RWPE2 (cell line): ENCODE measurements around the gene BIRC5.

Experiments
- ATAC-seq: fragments of 200-7000 bp; cut with Tn5 transposase; 3 replicates; pipeline ENCODE4 v1.9.1; 2021; ENCODE audit warnings: low read depth
- DNase-seq: peaks from one replicate; pipeline ENCODE4 v3.0.0-alpha.2; 2020; ENCODE audit warnings: low spot score
- H3K27ac ChIP-seq: fragments of 450-650 bp; 2 replicates; pipeline ENCODE4 v1.5.1; 2017; ENCODE audit warnings: mild to moderate bottlenecking; ENCODE audit not compliant: poor library complexity, severe bottlenecking
- H3K27me3 ChIP-seq: fragments of 250-450 bp; sonication (Bioruptor Pico); 2 replicates; pipeline ENCODE4 v1.5.1; 2021; ENCODE audit warnings: mild to moderate bottlenecking, moderate library complexity; ENCODE audit not compliant: insufficient read depth, poor library complexity, severe bottlenecking
- H3K36me3 ChIP-seq: fragments of 250-450 bp; sonication (Bioruptor Pico); 2 replicates; pipeline ENCODE4 v1.5.1; 2020; ENCODE audit warnings: low read depth, mild to moderate bottlenecking, moderate library complexity
- H3K4me1 ChIP-seq: fragments of 250-450 bp; sonication (Bioruptor Pico); 2 replicates; pipeline ENCODE4 v1.5.1; 2021; ENCODE audit warnings: mild to moderate bottlenecking, moderate library complexity; ENCODE audit not compliant: insufficient read depth, poor library complexity, severe bottlenecking
- H3K4me3 ChIP-seq: fragments of 250-450 bp; sonication (Bioruptor Pico); 2 replicates; pipeline ENCODE4 v1.5.1; 2021; ENCODE audit warnings: mild to moderate bottlenecking, moderate library complexity; ENCODE audit not compliant: severe bottlenecking
- H3K9me3 ChIP-seq: fragments of 250-450 bp; sonication (Bioruptor Pico); 2 replicates; pipeline ENCODE4 v1.5.1; 2021; ENCODE audit warnings: mild to moderate bottlenecking, moderate library complexity; ENCODE audit not compliant: severe bottlenecking
- TF ChIP-seq, protein P1 (sequence below): fragments of 450-650 bp; IDR thresholded peaks from one replicate; pipeline ENCODE4 v1.5.1; 2017; ENCODE audit warnings: mild to moderate bottlenecking, moderate library complexity; ENCODE audit not compliant: poor library complexity, severe bottlenecking

BIRC5 gene

DNA sequence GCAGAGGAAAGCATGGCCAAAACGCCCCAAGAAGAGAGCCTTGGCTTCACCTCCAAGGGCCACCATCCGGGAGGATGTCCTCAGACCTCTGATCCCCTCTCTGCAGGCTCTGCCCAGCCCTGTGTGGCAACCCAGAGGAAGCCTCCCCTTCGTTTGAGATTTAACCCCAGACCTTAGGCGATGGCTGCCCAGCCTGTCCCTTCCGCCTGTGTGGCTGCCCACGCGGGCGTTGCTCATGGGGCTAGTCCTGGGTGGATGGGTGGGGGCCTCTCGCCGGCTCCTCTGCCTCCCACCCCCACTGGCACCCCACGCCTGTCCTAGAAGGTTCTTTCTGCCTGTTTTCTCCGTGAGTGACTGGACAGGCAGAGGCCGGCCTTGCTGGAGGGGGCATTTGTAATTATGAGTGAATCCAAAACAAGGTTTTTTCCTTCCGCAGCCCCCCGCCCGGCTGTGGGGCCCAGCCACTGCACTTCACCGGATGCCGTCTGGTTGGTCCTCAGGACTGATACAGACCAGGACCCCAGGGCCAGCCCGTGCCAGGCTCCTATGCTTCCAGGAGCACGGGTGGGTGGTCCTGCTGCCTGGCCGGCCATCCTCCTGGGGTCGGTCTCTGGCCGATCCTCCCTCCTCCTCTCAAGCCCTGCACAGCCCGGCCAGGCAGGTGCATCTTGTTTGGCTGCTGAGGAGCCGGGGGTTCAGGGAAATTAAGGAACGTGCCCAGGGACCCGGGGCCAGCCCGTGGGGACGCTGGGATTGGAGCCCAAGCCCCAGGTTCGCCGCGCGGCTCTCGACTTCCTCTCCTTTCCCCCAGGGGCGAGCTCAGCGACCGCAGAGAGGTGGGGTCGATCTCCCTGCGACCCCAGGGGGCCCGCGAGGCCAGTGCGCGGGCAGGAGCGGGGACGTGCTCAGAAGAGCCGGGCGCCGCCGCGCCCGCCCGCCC, 17.2 kb downstream of the BIRC5 start, which contains the start of gene TMEM235:
TMEM235 (plus strand) TSS at position 636 of the 940 bp plus-strand sequence. CDS start 393 bp downstream, outside the sequence.
- ATAC-seq = no peak
- peaks cover 28% of the 10 kb centered on the region for H3K27me3 ChIP-seq
- H3K9me3 ChIP-seq = no peaks in the 10 kb centered on the region
- TF ChIP-seq, protein P1, sequence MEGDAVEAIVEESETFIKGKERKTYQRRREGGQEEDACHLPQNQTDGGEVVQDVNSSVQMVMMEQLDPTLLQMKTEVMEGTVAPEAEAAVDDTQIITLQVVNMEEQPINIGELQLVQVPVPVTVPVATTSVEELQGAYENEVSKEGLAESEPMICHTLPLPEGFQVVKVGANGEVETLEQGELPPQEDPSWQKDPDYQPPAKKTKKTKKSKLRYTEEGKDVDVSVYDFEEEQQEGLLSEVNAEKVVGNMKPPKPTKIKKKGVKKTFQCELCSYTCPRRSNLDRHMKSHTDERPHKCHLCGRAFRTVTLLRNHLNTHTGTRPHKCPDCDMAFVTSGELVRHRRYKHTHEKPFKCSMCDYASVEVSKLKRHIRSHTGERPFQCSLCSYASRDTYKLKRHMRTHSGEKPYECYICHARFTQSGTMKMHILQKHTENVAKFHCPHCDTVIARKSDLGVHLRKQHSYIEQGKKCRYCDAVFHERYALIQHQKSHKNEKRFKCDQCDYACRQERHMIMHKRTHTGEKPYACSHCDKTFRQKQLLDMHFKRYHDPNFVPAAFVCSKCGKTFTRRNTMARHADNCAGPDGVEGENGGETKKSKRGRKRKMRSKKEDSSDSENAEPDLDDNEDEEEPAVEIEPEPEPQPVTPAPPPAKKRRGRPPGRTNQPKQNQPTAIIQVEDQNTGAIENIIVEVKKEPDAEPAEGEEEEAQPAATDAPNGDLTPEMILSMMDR = no peak
- no peak for DNase-seq
- H3K36me3 ChIP-seq = no peaks in the 10 kb centered on the region
- H3K4me1 ChIP-seq = peaks cover 5% of the 10 kb centered on the region
- H3K4me3 ChIP-seq = no peak within 1 kb of the TSS
- H3K27ac ChIP-seq = no peak within 1 kb of the TSS

DNA sequence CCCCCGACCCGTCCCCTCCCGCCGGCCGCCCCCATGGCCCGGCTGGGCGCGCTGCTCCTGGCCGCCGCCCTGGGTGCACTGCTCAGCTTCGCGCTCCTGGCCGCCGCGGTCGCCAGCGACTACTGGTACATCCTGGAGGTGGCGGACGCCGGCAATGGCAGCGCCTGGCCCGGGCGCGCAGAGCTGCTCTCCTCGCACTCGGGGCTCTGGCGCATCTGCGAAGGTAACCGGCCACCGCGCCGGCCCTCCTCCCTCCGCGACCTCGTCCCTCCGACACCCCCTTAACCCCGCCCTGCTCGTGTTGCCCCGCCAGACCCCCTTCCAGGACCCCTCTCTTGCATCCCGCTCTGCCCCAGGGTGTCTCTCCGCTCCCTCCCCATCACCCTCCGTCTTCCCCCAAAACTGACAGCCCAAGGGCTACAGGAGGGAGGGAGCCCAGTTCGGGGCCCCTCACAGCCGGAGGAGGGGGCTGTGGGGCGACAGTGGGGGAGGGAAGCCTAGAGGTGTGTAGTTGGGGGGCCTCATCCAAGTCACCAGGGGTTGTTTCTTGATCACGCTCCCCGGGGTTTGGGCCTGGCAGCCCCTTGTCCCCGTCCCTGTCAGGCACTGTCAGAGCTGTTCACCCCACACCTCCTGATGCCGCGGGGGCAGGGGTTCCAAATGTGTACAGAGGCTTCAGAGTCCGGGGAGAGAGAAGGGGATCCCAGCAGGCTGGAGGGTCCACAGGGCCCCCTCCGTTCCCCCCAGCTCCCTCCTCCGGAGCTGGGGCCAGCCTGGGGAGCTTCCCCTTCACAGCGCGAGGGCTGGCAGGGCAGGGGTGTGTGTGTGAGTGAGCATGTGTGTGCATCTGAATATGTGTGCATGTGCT, 18.2 kb downstream of the BIRC5 start:
- ATAC-seq (peak; percentile 47; the same call in 1 of the 3 replicates), DNase-seq (peak; percentile 63)
- H3K27me3 ChIP-seq = peaks cover 28% of the 10 kb centered on the region
- TF ChIP-seq, protein P1 = no peak
- no peaks in the 10 kb centered on the region for H3K36me3 ChIP-seq
- no peak overlapping the region for H3K27ac ChIP-seq
- H3K9me3 ChIP-seq = no peaks in the 10 kb centered on the region
- H3K4me1 ChIP-seq = no peaks in the 10 kb centered on the region
- no peak overlapping the region for H3K4me3 ChIP-seq

DNA sequence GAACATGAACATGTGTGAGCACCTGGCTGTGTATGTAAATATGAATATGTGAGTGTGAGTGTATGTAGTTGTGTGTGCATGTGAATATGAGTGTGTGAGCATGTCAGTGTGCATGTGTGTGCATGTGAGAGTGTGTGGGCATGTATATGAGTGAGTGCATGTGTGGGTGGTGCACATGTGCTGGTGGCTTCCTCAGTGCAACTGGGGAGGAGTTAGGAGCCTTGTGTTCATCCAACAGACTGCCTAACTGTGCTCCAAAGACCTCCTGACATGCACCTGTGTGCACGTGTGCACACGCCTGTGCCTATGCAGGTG, 18.8 kb downstream of the BIRC5 start:
- H3K27me3 ChIP-seq = peaks cover 28% of the 10 kb centered on the region
- no peak overlapping the region for H3K4me3 ChIP-seq
- ATAC-seq = no peak
- H3K9me3 ChIP-seq = no peaks in the 10 kb centered on the region
- DNase-seq = no peak
- TF ChIP-seq, protein P1 = no peak
- no peak overlapping the region for H3K27ac ChIP-seq
- H3K36me3 ChIP-seq = no peaks in the 10 kb centered on the region
- H3K4me1 ChIP-seq = no peaks in the 10 kb centered on the region

DNA sequence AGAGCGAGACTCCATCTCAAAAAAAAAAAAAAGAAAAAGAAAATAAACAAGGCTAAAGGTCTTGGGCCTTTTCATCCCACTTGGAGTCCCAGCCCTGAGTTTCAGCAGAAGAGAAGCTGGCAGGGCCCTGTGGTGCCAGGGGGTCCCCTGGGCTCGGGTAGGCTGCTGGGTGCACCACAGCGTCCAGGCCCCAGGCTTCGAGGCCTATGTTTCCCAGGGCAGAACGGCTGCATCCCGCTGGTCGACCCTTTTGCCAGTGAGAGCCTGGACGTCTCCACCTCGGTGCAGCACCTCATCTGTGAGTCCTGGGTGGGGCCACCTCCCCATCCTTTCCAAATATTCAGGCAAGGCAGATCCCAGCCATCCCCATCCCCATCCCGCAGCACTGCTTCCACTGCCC, 19.6 kb downstream of the BIRC5 start:
- peaks cover 28% of the 10 kb centered on the region for H3K27me3 ChIP-seq
- H3K9me3 ChIP-seq = no peaks in the 10 kb centered on the region
- no peak overlapping the region for H3K27ac ChIP-seq
- H3K36me3 ChIP-seq = no peaks in the 10 kb centered on the region
- no peak for ATAC-seq
- TF ChIP-seq, protein P1 = no peak
- no peak for DNase-seq
- H3K4me3 ChIP-seq = no peak overlapping the region
- no peaks in the 10 kb centered on the region for H3K4me1 ChIP-seq
